ENCODE data around the gene C3. TPM values are rescaled to one million over a fixed set of nuclear protein-coding genes. Genes with fewer than 3 reads are reported as not detected.

The C3 gene
- total and polyA plus RNA-seq, 2 of the 13 experiments (the other 11 are each of a cell fraction or from before 2014, with no cell fraction given), result 1,455 to 6,272 TPM

DNA sequence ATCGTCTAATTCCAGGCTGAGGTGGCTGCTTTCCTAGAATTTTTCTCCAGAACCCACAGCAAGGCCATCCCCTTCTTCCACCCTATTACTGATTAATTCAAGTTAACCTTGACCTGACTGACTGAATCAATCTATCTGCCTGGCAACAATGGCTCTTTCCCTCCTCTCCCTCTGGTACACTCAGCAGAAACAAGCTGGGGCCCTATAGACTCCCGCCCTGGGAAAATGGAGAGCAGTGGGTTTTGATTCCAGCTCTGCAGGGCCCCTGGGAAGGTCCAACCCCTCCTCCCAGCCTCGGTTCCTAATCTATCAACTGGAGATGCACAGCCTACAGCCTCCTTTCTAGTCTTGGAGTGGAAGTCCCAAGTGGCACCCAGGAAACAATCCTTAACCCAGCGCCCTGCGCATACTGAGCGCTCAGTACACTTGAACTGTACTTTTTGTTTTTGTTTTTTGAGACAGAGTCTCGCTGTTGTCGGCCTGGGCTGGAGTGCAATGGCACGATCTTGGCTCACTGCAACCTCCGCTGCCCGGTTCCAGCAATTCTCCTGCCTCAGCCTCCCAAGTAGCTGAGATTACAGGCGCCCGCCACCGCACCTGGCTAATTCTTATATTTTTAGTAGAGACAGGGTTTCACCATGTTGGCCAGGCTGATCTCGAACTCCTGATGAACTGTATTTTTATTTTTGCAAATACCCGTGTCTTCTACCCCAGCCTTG lies 5.2 kb upstream of the C3 start (continued):
- TF ChIP-seq, protein P1, sequence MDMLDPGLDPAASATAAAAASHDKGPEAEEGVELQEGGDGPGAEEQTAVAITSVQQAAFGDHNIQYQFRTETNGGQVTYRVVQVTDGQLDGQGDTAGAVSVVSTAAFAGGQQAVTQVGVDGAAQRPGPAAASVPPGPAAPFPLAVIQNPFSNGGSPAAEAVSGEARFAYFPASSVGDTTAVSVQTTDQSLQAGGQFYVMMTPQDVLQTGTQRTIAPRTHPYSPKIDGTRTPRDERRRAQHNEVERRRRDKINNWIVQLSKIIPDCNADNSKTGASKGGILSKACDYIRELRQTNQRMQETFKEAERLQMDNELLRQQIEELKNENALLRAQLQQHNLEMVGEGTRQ (IDR thresholded peaks at IDR 0.05; ENCODE audit: low read depth, low read length), result no peak
- TF ChIP-seq, protein P1 (CRISPR knock-in tag; IDR thresholded peaks at IDR 0.05; ENCODE audit: borderline replicate concordance), result no peak
- no peak for TF ChIP-seq FOXC1 (CRISPR knock-in tag; IDR thresholded peaks at IDR 0.05; ENCODE audit: borderline replicate concordance)
- no peak for TF ChIP-seq EEA1 (CRISPR knock-in tag; IDR thresholded peaks at IDR 0.05; ENCODE audit: borderline replicate concordance)
- no peak for TF ChIP-seq NKX3-1 (CRISPR knock-in tag; IDR thresholded peaks at IDR 0.05)
- no peak for TF ChIP-seq ZKSCAN1 (IDR thresholded peaks at IDR 0.05; ENCODE audit: low read length)
- TF ChIP-seq ERF (CRISPR knock-in tag; IDR thresholded peaks at IDR 0.05), result no peak
- no peak for TF ChIP-seq ZNF766 (CRISPR knock-in tag; IDR thresholded peaks at IDR 0.05; ENCODE audit: borderline replicate concordance)
- no peak for TF ChIP-seq TSC22D2 (CRISPR knock-in tag; IDR thresholded peaks at IDR 0.05; ENCODE audit: borderline replicate concordance)
- no peak for TF ChIP-seq HNRNPH1 (optimal IDR thresholded peaks at IDR 0.05; ENCODE audit: low read depth, low read length)
- TF ChIP-seq ZNF484 (CRISPR knock-in tag; IDR thresholded peaks at IDR 0.05; ENCODE audit: borderline replicate concordance, low read depth), result no peak
- TF ChIP-seq TCF7 (IDR thresholded peaks at IDR 0.05; ENCODE audit: low read depth), result no peak
- TF ChIP-seq TBL1XR1 (IDR thresholded peaks at IDR 0.05; ENCODE audit: borderline replicate concordance, low read length, partially characterized antibody), result no peak
- no peak for TF ChIP-seq BATF2 (CRISPR knock-in tag; IDR thresholded peaks at IDR 0.05)
- no peak for TF ChIP-seq ZIK1 (CRISPR knock-in tag; IDR thresholded peaks at IDR 0.05; ENCODE audit: borderline replicate concordance, low read depth)
- no peak for TF ChIP-seq ZNF331 (CRISPR knock-in tag; IDR thresholded peaks at IDR 0.05)
- TF ChIP-seq, protein P2, sequence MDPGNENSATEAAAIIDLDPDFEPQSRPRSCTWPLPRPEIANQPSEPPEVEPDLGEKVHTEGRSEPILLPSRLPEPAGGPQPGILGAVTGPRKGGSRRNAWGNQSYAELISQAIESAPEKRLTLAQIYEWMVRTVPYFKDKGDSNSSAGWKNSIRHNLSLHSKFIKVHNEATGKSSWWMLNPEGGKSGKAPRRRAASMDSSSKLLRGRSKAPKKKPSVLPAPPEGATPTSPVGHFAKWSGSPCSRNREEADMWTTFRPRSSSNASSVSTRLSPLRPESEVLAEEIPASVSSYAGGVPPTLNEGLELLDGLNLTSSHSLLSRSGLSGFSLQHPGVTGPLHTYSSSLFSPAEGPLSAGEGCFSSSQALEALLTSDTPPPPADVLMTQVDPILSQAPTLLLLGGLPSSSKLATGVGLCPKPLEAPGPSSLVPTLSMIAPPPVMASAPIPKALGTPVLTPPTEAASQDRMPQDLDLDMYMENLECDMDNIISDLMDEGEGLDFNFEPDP (CRISPR knock-in tag; conservative IDR thresholded peaks at IDR 0.05), result no peak
- TF ChIP-seq SP5 (CRISPR knock-in tag; IDR thresholded peaks at IDR 0.05; ENCODE audit: borderline replicate concordance, low read depth), result no peak
- no peak for TF ChIP-seq GFI1 (CRISPR knock-in tag; IDR thresholded peaks at IDR 0.05; ENCODE audit: borderline replicate concordance)
- TF ChIP-seq ZNF431 (CRISPR knock-in tag; IDR thresholded peaks at IDR 0.05; ENCODE audit: borderline replicate concordance, low read depth), result no peak
- TF ChIP-seq, protein P3, sequence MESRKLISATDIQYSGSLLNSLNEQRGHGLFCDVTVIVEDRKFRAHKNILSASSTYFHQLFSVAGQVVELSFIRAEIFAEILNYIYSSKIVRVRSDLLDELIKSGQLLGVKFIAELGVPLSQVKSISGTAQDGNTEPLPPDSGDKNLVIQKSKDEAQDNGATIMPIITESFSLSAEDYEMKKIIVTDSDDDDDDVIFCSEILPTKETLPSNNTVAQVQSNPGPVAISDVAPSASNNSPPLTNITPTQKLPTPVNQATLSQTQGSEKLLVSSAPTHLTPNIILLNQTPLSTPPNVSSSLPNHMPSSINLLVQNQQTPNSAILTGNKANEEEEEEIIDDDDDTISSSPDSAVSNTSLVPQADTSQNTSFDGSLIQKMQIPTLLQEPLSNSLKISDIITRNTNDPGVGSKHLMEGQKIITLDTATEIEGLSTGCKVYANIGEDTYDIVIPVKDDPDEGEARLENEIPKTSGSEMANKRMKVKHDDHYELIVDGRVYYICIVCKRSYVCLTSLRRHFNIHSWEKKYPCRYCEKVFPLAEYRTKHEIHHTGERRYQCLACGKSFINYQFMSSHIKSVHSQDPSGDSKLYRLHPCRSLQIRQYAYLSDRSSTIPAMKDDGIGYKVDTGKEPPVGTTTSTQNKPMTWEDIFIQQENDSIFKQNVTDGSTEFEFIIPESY (CRISPR knock-in tag; IDR thresholded peaks at IDR 0.05), result peak; percentile 34; the same call in 1 of the 2 replicates
- no peak for TF ChIP-seq SNAPC2 (CRISPR knock-in tag; IDR thresholded peaks at IDR 0.05)
- TF ChIP-seq ZNF460 (CRISPR knock-in tag; IDR thresholded peaks at IDR 0.05; ENCODE audit: borderline replicate concordance), result peak; percentile 68; the same call in 1 of the 2 replicates
